ENCODE results near the gene ADAMTSL3.

ADAMTSL3 gene

GRCh38 chr15:83653639-83654378 is at the start of gene ADAMTSL3:
ADAMTSL3 (plus strand) TSS chr15:83654123; CDS start chr15:83655762, 1,639 bp downstream.
- DNase-seq, result no peak

GRCh38 chr15:83604549-83604948 is 49.4 kb upstream of the ADAMTSL3 start:
- no peak for DNase-seq

- DNase-seq, result no peak
Measured at GRCh38 chr15:83605111-83605945, 48.6 kb upstream of the ADAMTSL3 start.

GRCh38 chr15:83610132-83610531 is 43.8 kb upstream of the ADAMTSL3 start:
- DNase-seq, result no peak

GRCh38 chr15:83610901-83611685 is 42.8 kb upstream of the ADAMTSL3 start:
- DNase-seq, result no peak

GRCh38 chr15:83612226-83612625 is 41.7 kb upstream of the ADAMTSL3 start:
- no peak for DNase-seq

- no peak for DNase-seq
Measured at GRCh38 chr15:83612898-83613635, 40.9 kb upstream of the ADAMTSL3 start.

- DNase-seq, result no peak
Measured at GRCh38 chr15:83613714-83614113, 40.2 kb upstream of the ADAMTSL3 start.

- DNase-seq, result no peak
Measured at GRCh38 chr15:83616840-83617239, 37.1 kb upstream of the ADAMTSL3 start.

- no peak for DNase-seq
Measured at GRCh38 chr15:83626171-83626802, 27.6 kb upstream of the ADAMTSL3 start.

- DNase-seq, result no peak
Measured at GRCh38 chr15:83631534-83631933, 22.4 kb upstream of the ADAMTSL3 start.

GRCh38 chr15:83643201-83643600 is 10.7 kb upstream of the ADAMTSL3 start:
- DNase-seq, result no peak

GRCh38 chr15:83644439-83644838 is 9.5 kb upstream of the ADAMTSL3 start:
- no peak for DNase-seq

GRCh38 chr15:83650831-83651230 is 3.1 kb upstream of the ADAMTSL3 start:
- no peak for DNase-seq

GRCh38 chr15:83651541-83651940 is 2.4 kb upstream of the ADAMTSL3 start:
- no peak for DNase-seq

GRCh38 chr15:83652626-83653204 is 1.2 kb upstream of the ADAMTSL3 start:
- no peak for DNase-seq

GRCh38 chr15:83653288-83653638 is 660 bp upstream of the ADAMTSL3 start:
- no peak for DNase-seq

GRCh38 chr15:83654379-83655236 is 685 bp downstream of the ADAMTSL3 start:
- DNase-seq, result no peak

- DNase-seq, result no peak
Measured at GRCh38 chr15:83655237-83655616, 1.3 kb downstream of the ADAMTSL3 start.

- no peak for DNase-seq
Measured at GRCh38 chr15:83656192-83656591, 2.3 kb downstream of the ADAMTSL3 start.
